ENCODE results near the gene ATP11A.
"Not testable (repeated sequence)": the region's sequence is repeated elsewhere in the genome, so short reads cannot be mapped to it uniquely, and the experiment has no call there.

The ATP11A gene

GRCh38 chr13:112883241-112883945 lies 193.6 kb downstream of the ATP11A start:
- no peak overlapping the region for H3K4me3 ChIP-seq (ENCODE audit: low read length)
- no peak for DNase-seq (ENCODE audit: low read depth)
- no peak for TF ChIP-seq CTCF (conservative IDR thresholded peaks at IDR 0.05; ENCODE audit: low read length)

- not testable (repeated sequence) for DNase-seq (ENCODE audit: low read depth); H3K4me3 ChIP-seq (ENCODE audit: low read length)
Measured at GRCh38 chr13:112884700-112885099, 194.9 kb downstream of the ATP11A start.

- H3K4me3 ChIP-seq (ENCODE audit: low read length), result no peak overlapping the region
- no peak for DNase-seq (ENCODE audit: low read depth)
- no peak for TF ChIP-seq CTCF (conservative IDR thresholded peaks at IDR 0.05; ENCODE audit: low read length)
Measured at GRCh38 chr13:112885242-112885781, 195.5 kb downstream of the ATP11A start.

- H3K4me3 ChIP-seq (ENCODE audit: low read length), result peak overlapping the region; percentile 40
- no peak for TF ChIP-seq CTCF (conservative IDR thresholded peaks at IDR 0.05; ENCODE audit: low read length)
- peak; percentile 77 for DNase-seq (ENCODE audit: low read depth)
Measured at GRCh38 chr13:112885782-112886268, 196.0 kb downstream of the ATP11A start.

GRCh38 chr13:112887151-112887550 lies 197.3 kb downstream of the ATP11A start:
- H3K4me3 ChIP-seq (ENCODE audit: low read length), result no peak overlapping the region
- no peak for TF ChIP-seq CTCF (conservative IDR thresholded peaks at IDR 0.05; ENCODE audit: low read length)
- no peak for DNase-seq (ENCODE audit: low read depth)

- DNase-seq (ENCODE audit: low read depth), result no peak
- no peak for TF ChIP-seq CTCF (conservative IDR thresholded peaks at IDR 0.05; ENCODE audit: low read length)
- H3K4me3 ChIP-seq (ENCODE audit: low read length), result no peak overlapping the region
Measured at GRCh38 chr13:112887557-112887991, 197.7 kb downstream of the ATP11A start.

- no peak for DNase-seq (ENCODE audit: low read depth)
Measured at GRCh38 chr13:112888238-112889111, 198.6 kb downstream of the ATP11A start.

More at GRCh38 chr13:112888238-112889111, 198.6 kb downstream of the ATP11A start:
- no peak overlapping the region for H3K4me3 ChIP-seq (ENCODE audit: low read length)
- TF ChIP-seq CTCF (conservative IDR thresholded peaks at IDR 0.05; ENCODE audit: low read length), result no peak
